RPMI7951 (cell line): ENCODE measurements around the gene GNL3. TPM values are rescaled to one million over a fixed set of nuclear protein-coding genes. Genes with fewer than 3 reads are reported as not detected.
"Not testable (repeated sequence)": the region's sequence is repeated elsewhere in the genome, so short reads cannot be mapped to it uniquely, and the experiment has no call there.

ENCODE experiments used
- DNase-seq: peaks from one replicate; pipeline ENCODE4 v3.0.0-alpha.2; 2012; ENCODE audit warnings: low read depth
- total RNA-seq: library from RNA; depleted of rRNA; stranded (reverse); fragments of >200 nt; shearing (Covaris generic); gene quantifications from 2 replicates; pipeline ENCODE4 v1.2.3, GENCODE V29; 2014; rRNA removed

Gene GNL3
- 129 and 147 TPM in 2 replicates for total RNA-seq

- peak; percentile 95 for DNase-seq
Observed at GRCh38 chr3:52685709-52686691, at the start of gene GNL3, which contains the start of gene PBRM1. Gene GNL3, plus strand, starts transcription at chr3:52686032. Its CDS starts 61 bp downstream, at chr3:52686093. Gene PBRM1, minus strand, starts transcription at chr3:52685913.

- DNase-seq = peak; percentile 36
Observed at GRCh38 chr3:52636673-52637072, 49.2 kb upstream of the GNL3 start.

GRCh38 chr3:52645549-52645948 lies 40.3 kb upstream of the GNL3 start:
- DNase-seq = no peak

- DNase-seq = no peak
Observed at GRCh38 chr3:52649461-52650210, 36.2 kb upstream of the GNL3 start.

GRCh38 chr3:52650439-52650838 lies 35.4 kb upstream of the GNL3 start:
- no peak for DNase-seq

- DNase-seq = no peak
Observed at GRCh38 chr3:52651592-52651991, 34.2 kb upstream of the GNL3 start.

- no peak for DNase-seq
Observed at GRCh38 chr3:52655895-52656294, 29.9 kb upstream of the GNL3 start.

GRCh38 chr3:52660046-52660445 lies 25.8 kb upstream of the GNL3 start:
- no peak for DNase-seq

- DNase-seq = no peak
Observed at GRCh38 chr3:52663098-52663497, 22.7 kb upstream of the GNL3 start.

GRCh38 chr3:52670621-52671521 lies 15.0 kb upstream of the GNL3 start:
- DNase-seq = peak; percentile 100

GRCh38 chr3:52671676-52672075 lies 14.2 kb upstream of the GNL3 start:
- no peak for DNase-seq

GRCh38 chr3:52676201-52676600 lies 9.6 kb upstream of the GNL3 start:
- DNase-seq = not testable (repeated sequence)

GRCh38 chr3:52678265-52679198 lies 7.3 kb upstream of the GNL3 start:
- DNase-seq = no peak

- DNase-seq = no peak
Observed at GRCh38 chr3:52679199-52679538, 6.7 kb upstream of the GNL3 start.

- DNase-seq = no peak
Observed at GRCh38 chr3:52679811-52680210, 6.0 kb upstream of the GNL3 start.

- no peak for DNase-seq
Observed at GRCh38 chr3:52681596-52681995, 4.2 kb upstream of the GNL3 start.

- DNase-seq = peak; percentile 68
Observed at GRCh38 chr3:52682016-52682415, 3.8 kb upstream of the GNL3 start.

- DNase-seq = no peak
Observed at GRCh38 chr3:52683611-52684010, 2.2 kb upstream of the GNL3 start.

- DNase-seq = no peak
Observed at GRCh38 chr3:52684184-52684583, 1.6 kb upstream of the GNL3 start.

GRCh38 chr3:52685285-52685708 lies 535 bp upstream of the GNL3 start:
- DNase-seq = peak; percentile 81
